ENCODE data around the gene PCDH9. TPM values are rescaled to one million over a fixed set of nuclear protein-coding genes. Genes with fewer than 3 reads are reported as not detected.
"Not testable (repeated sequence)": the region's sequence is repeated elsewhere in the genome, so short reads cannot be mapped to it uniquely, and the experiment has no call there.

Gene PCDH9
- total RNA-seq, 1 experiment from 2014 or later = 4.2 TPM

- BruUV-seq (replicated peaks) = no TSS peak
Observed at GRCh38 chr13:66296875-66297274, 933.3 kb downstream of the PCDH9 start.

GRCh38 chr13:66296328-66296727 is 933.8 kb downstream of the PCDH9 start:
- Histone ChIP-seq H3K9me3 (ENCODE audit: control insufficient read depth, insufficient read depth, low read depth, low read length) (peaks cover 11% of the 10 kb centered on the region), H3K36me3 (ENCODE audit: control insufficient read depth, insufficient read depth, low read length) (no peaks in the 10 kb centered on the region), H3K27me3 (ENCODE audit: control insufficient read depth, insufficient read depth, low read length) (no peaks in the 10 kb centered on the region), H3K4me1 (ENCODE audit: control insufficient read depth, insufficient read depth, low read length) (no peaks in the 10 kb centered on the region), H3K27ac (ENCODE audit: low read length) (no peak overlapping the region), H3K4me3 (ENCODE audit: low read depth in 2 of 2, low read length in 2 of 2) (no peak overlapping the region)
- BruUV-seq (replicated peaks) = no TSS peak
- TF ChIP-seq REST (IDR thresholded peaks at IDR 0.05; ENCODE audit: insufficient read depth in 1 of 2, low read depth in 2 of 2, low read length in 1 of 2) (no peak), TCF7L2 (IDR thresholded peaks at IDR 0.05; ENCODE audit: low read depth, low read length) (no peak), POLR2AphosphoS5 (IDR thresholded peaks at IDR 0.05; ENCODE audit: low read depth, low read length) (no peak), CTCF (IDR thresholded peaks at IDR 0.05) (no peak)
- intact Hi-C loops (cut with micrococcal nuclease; ENCODE audit: unreplicated experiment) (no loop called here), in situ Hi-C loops (cut with HindIII; ENCODE audit: low pct_unique_long_range_greater_than_20kb, low sequenced_read_pairs) (no loop called here)
- CTCF ChIA-PET = no interaction called here
- POLR2A ChIA-PET = no interaction called here
- DNase-seq (ENCODE audit: low read depth, low spot score) (no peak), ATAC-seq (no peak)

More at GRCh38 chr13:66296875-66297274, 933.3 kb downstream of the PCDH9 start:
- ATAC-seq = no peak
- Histone ChIP-seq H3K4me1 (ENCODE audit: control insufficient read depth, insufficient read depth, low read length) (no peaks in the 10 kb centered on the region), H3K4me3 (ENCODE audit: low read depth in 2 of 2, low read length in 2 of 2) (no peak overlapping the region), H3K9me3 (ENCODE audit: control insufficient read depth, insufficient read depth, low read depth, low read length) (peaks cover 11% of the 10 kb centered on the region), H3K27me3 (ENCODE audit: control insufficient read depth, insufficient read depth, low read length) (no peaks in the 10 kb centered on the region), H3K36me3 (ENCODE audit: control insufficient read depth, insufficient read depth, low read length) (no peaks in the 10 kb centered on the region), H3K27ac (ENCODE audit: low read length) (no peak overlapping the region)
- intact Hi-C loops (cut with micrococcal nuclease; ENCODE audit: unreplicated experiment) (no loop called here), in situ Hi-C loops (cut with HindIII; ENCODE audit: low pct_unique_long_range_greater_than_20kb, low sequenced_read_pairs) (no loop called here)
- no peak for TF ChIP-seq TCF7L2 (IDR thresholded peaks at IDR 0.05; ENCODE audit: low read depth, low read length)
- no peak for TF ChIP-seq CTCF (IDR thresholded peaks at IDR 0.05)
- no peak for TF ChIP-seq REST (IDR thresholded peaks at IDR 0.05; ENCODE audit: insufficient read depth in 1 of 2, low read depth in 2 of 2, low read length in 1 of 2)
- TF ChIP-seq POLR2AphosphoS5 (IDR thresholded peaks at IDR 0.05; ENCODE audit: low read depth, low read length) = no peak
- TF ChIP-seq SIN3A (IDR thresholded peaks at IDR 0.05; ENCODE audit: borderline replicate concordance, insufficient read depth, low read depth, low read length) = no peak
- ChIA-PET CTCF (no interaction called here), POLR2A (no interaction called here)
- no peak for DNase-seq (ENCODE audit: low read depth, low spot score)

GRCh38 chr13:66286806-66287205 is 943.3 kb downstream of the PCDH9 start:
- H3K27ac ChIP-seq (ENCODE audit: low read length); DNase-seq (ENCODE audit: low read depth, low spot score); in situ Hi-C loops (cut with HindIII; ENCODE audit: low pct_unique_long_range_greater_than_20kb, low sequenced_read_pairs); POLR2A ChIA-PET; intact Hi-C loops (cut with micrococcal nuclease; ENCODE audit: unreplicated experiment); H3K4me1 ChIP-seq (ENCODE audit: control insufficient read depth, insufficient read depth, low read length); H3K4me3 ChIP-seq (ENCODE audit: low read depth in 2 of 2, low read length in 2 of 2); BruUV-seq (replicated peaks); H3K27me3 ChIP-seq (ENCODE audit: control insufficient read depth, insufficient read depth, low read length); CTCF ChIA-PET; H3K36me3 ChIP-seq (ENCODE audit: control insufficient read depth, insufficient read depth, low read length); ATAC-seq; H3K9me3 ChIP-seq (ENCODE audit: control insufficient read depth, insufficient read depth, low read depth, low read length): not testable (repeated sequence)
